ES-I3 (cell line): Measurements from ENCODE around the gene SLC35F3.
"Not testable (repeated sequence)": the region's sequence is repeated elsewhere in the genome, so short reads cannot be mapped to it uniquely, and the experiment has no call there.

ENCODE experiments used
- H3K36me3 ChIP-seq: 2 replicates; pipeline ENCODE4 v1.6.1; 2013; ENCODE audit warnings: mild to moderate bottlenecking, low read length, control low read depth, moderate library complexity; ENCODE audit not compliant: insufficient read depth
- H3K4me1 ChIP-seq: 2 replicates; pipeline ENCODE4 v1.6.1; 2013; ENCODE audit warnings: mild to moderate bottlenecking, control low read depth, low read length; ENCODE audit not compliant: insufficient read depth
- H3K9ac ChIP-seq: 2 replicates; pipeline ENCODE4 v1.6.1; 2013; ENCODE audit warnings: low read depth, mild to moderate bottlenecking, low read length, moderate library complexity
- H3K9me3 ChIP-seq: 2 replicates; pipeline ENCODE4 v1.6.1; 2013; ENCODE audit warnings: mild to moderate bottlenecking, low read length, moderate library complexity; ENCODE audit not compliant: control insufficient read depth, insufficient read depth

SLC35F3 gene

GRCh38 chr1:234152344-234152743 is 247.9 kb downstream of the SLC35F3 start:
- not testable (repeated sequence) for H3K9ac ChIP-seq, H3K9me3 ChIP-seq, H3K36me3 ChIP-seq, H3K4me1 ChIP-seq

- Histone ChIP-seq H3K9me3 (no peaks in the 10 kb centered on the region), H3K4me1 (peaks cover 7% of the 10 kb centered on the region; the same call in 1 of the 2 replicates), H3K36me3 (no peaks in the 10 kb centered on the region), H3K9ac (no peak overlapping the region)
Observed at GRCh38 chr1:234154320-234155251, 250.1 kb downstream of the SLC35F3 start.

- Histone ChIP-seq H3K9me3 (no peaks in the 10 kb centered on the region), H3K9ac (no peak overlapping the region), H3K36me3 (no peaks in the 10 kb centered on the region), H3K4me1 (no peaks in the 10 kb centered on the region)
Observed at GRCh38 chr1:234162661-234163060, 258.2 kb downstream of the SLC35F3 start.

- Histone ChIP-seq H3K4me1 (no peaks in the 10 kb centered on the region), H3K36me3 (no peaks in the 10 kb centered on the region), H3K9ac (no peak overlapping the region), H3K9me3 (no peaks in the 10 kb centered on the region)
Observed at GRCh38 chr1:234163267-234163919, 258.9 kb downstream of the SLC35F3 start.

- Histone ChIP-seq H3K4me1 (no peaks in the 10 kb centered on the region), H3K9me3 (no peaks in the 10 kb centered on the region), H3K36me3 (no peaks in the 10 kb centered on the region), H3K9ac (no peak overlapping the region)
Observed at GRCh38 chr1:234164098-234164709, 259.7 kb downstream of the SLC35F3 start.

GRCh38 chr1:234168061-234168724 is 263.7 kb downstream of the SLC35F3 start:
- Histone ChIP-seq H3K9me3 (no peaks in the 10 kb centered on the region), H3K36me3 (no peaks in the 10 kb centered on the region), H3K4me1 (no peaks in the 10 kb centered on the region), H3K9ac (no peak overlapping the region)

GRCh38 chr1:234169161-234169849 is 264.8 kb downstream of the SLC35F3 start:
- H3K9me3 ChIP-seq: no peaks in the 10 kb centered on the region
- no peak overlapping the region for H3K9ac ChIP-seq
- H3K36me3 ChIP-seq: no peaks in the 10 kb centered on the region
- no peaks in the 10 kb centered on the region for H3K4me1 ChIP-seq

- H3K9ac ChIP-seq: no peak overlapping the region
- H3K36me3 ChIP-seq: no peaks in the 10 kb centered on the region
- H3K9me3 ChIP-seq: no peaks in the 10 kb centered on the region
- H3K4me1 ChIP-seq: no peaks in the 10 kb centered on the region
Observed at GRCh38 chr1:234170067-234170466, 265.6 kb downstream of the SLC35F3 start.

GRCh38 chr1:234170622-234171021 is 266.1 kb downstream of the SLC35F3 start:
- Histone ChIP-seq H3K9ac (no peak overlapping the region), H3K36me3 (no peaks in the 10 kb centered on the region), H3K9me3 (no peaks in the 10 kb centered on the region), H3K4me1 (no peaks in the 10 kb centered on the region)

- H3K4me1 ChIP-seq: no peaks in the 10 kb centered on the region
- H3K9ac ChIP-seq: no peak overlapping the region
- no peaks in the 10 kb centered on the region for H3K36me3 ChIP-seq
- peaks cover 3% of the 10 kb centered on the region; the same call in 1 of the 2 replicates for H3K9me3 ChIP-seq
Observed at GRCh38 chr1:234173968-234174367, 269.5 kb downstream of the SLC35F3 start.

GRCh38 chr1:234175363-234175762 is 270.9 kb downstream of the SLC35F3 start:
- Histone ChIP-seq H3K9ac (no peak overlapping the region), H3K4me1 (no peaks in the 10 kb centered on the region), H3K36me3 (no peaks in the 10 kb centered on the region), H3K9me3 (peaks cover 3% of the 10 kb centered on the region; the same call in 1 of the 2 replicates)

- no peak overlapping the region for H3K9ac ChIP-seq
- no peaks in the 10 kb centered on the region for H3K36me3 ChIP-seq
- H3K9me3 ChIP-seq: peaks cover 3% of the 10 kb centered on the region; the same call in 1 of the 2 replicates
- no peaks in the 10 kb centered on the region for H3K4me1 ChIP-seq
Observed at GRCh38 chr1:234176000-234176399, 271.5 kb downstream of the SLC35F3 start.

- H3K9ac ChIP-seq, H3K4me1 ChIP-seq, H3K36me3 ChIP-seq, H3K9me3 ChIP-seq: not testable (repeated sequence)
Observed at GRCh38 chr1:234176847-234177246, 272.4 kb downstream of the SLC35F3 start.

- Histone ChIP-seq H3K36me3 (no peaks in the 10 kb centered on the region), H3K4me1 (no peaks in the 10 kb centered on the region), H3K9me3 (no peaks in the 10 kb centered on the region), H3K9ac (no peak overlapping the region)
Observed at GRCh38 chr1:234185438-234185837, 281.0 kb downstream of the SLC35F3 start.
